ENCODE results near the gene DCX. TPM values are rescaled to one million over a fixed set of nuclear protein-coding genes. Genes with fewer than 3 reads are reported as not detected.

Gene DCX
- total RNA-seq, 2 donors from 2014 or later: under 0.01 TPM; not detected in 1

- Histone ChIP-seq H3K9me3 (no peaks in the 10 kb centered on the region), H3K4me1 (no peaks in the 10 kb centered on the region), H3K27ac (no peak overlapping the region), H3K27me3 (no peaks in the 10 kb centered on the region), H3K36me3 (replicated peaks in 1 of 2; ENCODE audit: insufficient read depth in 1 of 2, low read depth in 2 of 2) (no peaks in the 10 kb centered on the region), H3K4me3 (no peak overlapping the region)
- DNase-seq (no peak), ATAC-seq (no peak)
- TF ChIP-seq POLR2A (IDR thresholded peaks at IDR 0.05) (no peak), CTCF (IDR thresholded peaks at IDR 0.05) (no peak)
- WGBS, 2 donors: 50 to 70% methylated on average over 1 to 2 of the region's 2 CpGs
- intact Hi-C loops (cut with DNase I): no loop called here
These were observed 146.5 kb downstream of the DCX start for GRCh38 chrX:111265486-111265885.

- Histone ChIP-seq H3K27ac (no peak overlapping the region), H3K4me3 (no peak overlapping the region), H3K27me3 (no peaks in the 10 kb centered on the region), H3K36me3 (replicated peaks in 1 of 2; ENCODE audit: insufficient read depth in 1 of 2, low read depth in 2 of 2) (no peaks in the 10 kb centered on the region), H3K9me3 (no peaks in the 10 kb centered on the region), H3K4me1 (no peaks in the 10 kb centered on the region)
- 67 to 76% methylated on average over 2 of the region's 2 CpGs for WGBS, 2 donors
- DNase-seq (no peak), ATAC-seq (no peak)
- intact Hi-C loops (cut with DNase I): no loop called here
- TF ChIP-seq CTCF (IDR thresholded peaks at IDR 0.05): no peak
- TF ChIP-seq POLR2A (IDR thresholded peaks at IDR 0.05): no peak
These were observed 147.6 kb downstream of the DCX start for GRCh38 chrX:111264385-111264784.

GRCh38 chrX:111262086-111262485 is 149.9 kb downstream of the DCX start:
- H3K9me3 ChIP-seq: no peaks in the 10 kb centered on the region
- H3K27ac ChIP-seq: no peak overlapping the region
- intact Hi-C loops (cut with DNase I): no loop called here
- no peaks in the 10 kb centered on the region for H3K4me1 ChIP-seq
- H3K4me3 ChIP-seq: no peak overlapping the region
- no peak for TF ChIP-seq POLR2A (IDR thresholded peaks at IDR 0.05)
- no peak for TF ChIP-seq CTCF (IDR thresholded peaks at IDR 0.05)
- DNase-seq (no peak), ATAC-seq (no peak)
- H3K27me3 ChIP-seq: no peaks in the 10 kb centered on the region
- 26 to 63% methylated on average over 2 to 3 of the region's 3 CpGs for WGBS, 2 donors
- no peaks in the 10 kb centered on the region for H3K36me3 ChIP-seq (replicated peaks in 1 of 2; ENCODE audit: insufficient read depth in 1 of 2, low read depth in 2 of 2)

- ATAC-seq (no peak), DNase-seq (no peak)
- no peak for TF ChIP-seq POLR2A (IDR thresholded peaks at IDR 0.05)
- no peak for TF ChIP-seq CTCF (IDR thresholded peaks at IDR 0.05)
- WGBS, 2 donors: 74 to 82% methylated on average over 2 of the region's 3 CpGs
- H3K36me3 ChIP-seq (replicated peaks in 1 of 2; ENCODE audit: insufficient read depth in 1 of 2, low read depth in 2 of 2): no peaks in the 10 kb centered on the region
- no peak overlapping the region for H3K4me3 ChIP-seq
- H3K4me1 ChIP-seq: no peaks in the 10 kb centered on the region
- no peaks in the 10 kb centered on the region for H3K9me3 ChIP-seq
- intact Hi-C loops (cut with DNase I): no loop called here
- H3K27ac ChIP-seq: no peak overlapping the region
- no peaks in the 10 kb centered on the region for H3K27me3 ChIP-seq
These were observed 151.5 kb downstream of the DCX start for GRCh38 chrX:111260451-111260850.

GRCh38 chrX:111259559-111259958 is 152.4 kb downstream of the DCX start:
- ATAC-seq: no peak
- Histone ChIP-seq H3K9me3 (no peaks in the 10 kb centered on the region), H3K27me3 (no peaks in the 10 kb centered on the region), H3K36me3 (replicated peaks in 1 of 2; ENCODE audit: insufficient read depth in 1 of 2, low read depth in 2 of 2) (no peaks in the 10 kb centered on the region), H3K4me3 (no peak overlapping the region), H3K4me1 (no peaks in the 10 kb centered on the region), H3K27ac (no peak overlapping the region)
- WGBS, 2 donors: 81% methylated on average over 3 of the region's 3 CpGs
- no peak for DNase-seq
- TF ChIP-seq CTCF (IDR thresholded peaks at IDR 0.05) (no peak), POLR2A (IDR thresholded peaks at IDR 0.05) (no peak)
- intact Hi-C loops (cut with DNase I): no loop called here

Data from body of pancreas (tissue), 4 donors.